HL-60 (cell line): ENCODE results near the gene NDRG4.

Source experiments
- DNase-seq, 2 experiments: peaks; one replicate each; pipeline ENCODE4 v3.0.0-alpha.2; 2010 to 2020; ENCODE audit warnings: low read depth in 1 of 2, low spot score in 1 of 2
- H3K27ac ChIP-seq: fragments of 250-450 bp; sonication (Bioruptor Pico); replicated peaks from 2 replicates; pipeline ENCODE4 v1.5.1; 2020; ENCODE audit warnings: mild to moderate bottlenecking, moderate library complexity
- H3K27me3 ChIP-seq: fragments of 250-450 bp; sonication (Bioruptor Pico); 2 replicates; pipeline ENCODE4 v1.5.1; 2021; ENCODE audit warnings: mild to moderate bottlenecking, moderate library complexity; ENCODE audit not compliant: insufficient read depth, poor library complexity, severe bottlenecking
- H3K4me3 ChIP-seq: replicated peaks from 2 replicates; pipeline ENCODE4 v1.5.1; 2011; ENCODE audit warnings: mild to moderate bottlenecking, control low read depth, low read length; ENCODE audit not compliant: insufficient read depth
- GABPA ChIP-seq: IDR thresholded peaks from 2 replicates; pipeline ENCODE4 v1.6.1; 2012; ENCODE audit warnings: low read depth
- POLR2AphosphoS5 ChIP-seq: IDR thresholded peaks from 2 replicates; pipeline ENCODE4 v1.6.1; 2012; ENCODE audit warnings: low read depth
- SPI1 ChIP-seq: IDR thresholded peaks from 2 replicates; pipeline ENCODE4 v1.6.1; 2012; ENCODE audit warnings: low read depth, mild to moderate bottlenecking, borderline replicate concordance
- TF ChIP-seq, protein P1 (sequence below): IDR thresholded peaks from 2 replicates; pipeline ENCODE4 v1.6.1; 2012; ENCODE audit warnings: low read depth; ENCODE audit not compliant: insufficient replicate concordance
- TF ChIP-seq, protein P2 (sequence below): IDR thresholded peaks from one replicate; pipeline ENCODE4 v1.5.1; 2011; ENCODE audit warnings: low read length, control low read depth, inconsistent platforms; ENCODE audit not compliant: insufficient read depth

The NDRG4 gene

DNA sequence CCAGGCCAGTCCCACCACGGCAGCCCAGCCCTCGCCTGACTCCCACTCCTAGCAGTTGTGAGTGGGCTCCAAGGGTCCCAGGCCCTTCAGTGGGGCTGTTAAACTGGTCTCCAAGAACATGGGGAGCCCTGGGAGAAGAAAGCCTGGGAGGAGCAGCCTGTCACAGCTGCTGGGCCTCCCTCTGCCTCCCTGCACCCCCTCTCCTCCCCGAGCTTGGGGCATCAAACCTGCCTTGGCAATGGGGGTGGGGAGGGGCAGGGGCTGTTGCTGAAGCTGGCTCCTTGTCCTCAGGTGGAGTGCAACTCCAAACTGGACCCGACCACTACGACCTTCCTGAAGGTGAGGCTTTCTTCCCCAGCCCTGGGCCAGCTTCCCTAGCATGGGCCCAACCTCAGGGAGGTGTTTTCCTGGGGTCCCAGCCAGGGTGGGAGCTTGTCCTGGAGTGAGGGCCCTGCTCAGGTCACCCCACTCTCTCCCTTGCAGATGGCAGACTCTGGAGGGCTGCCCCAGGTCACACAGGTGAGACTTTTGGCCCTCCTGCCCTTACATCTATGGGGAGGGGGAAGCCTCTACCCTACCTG is 8.8 kb downstream of the NDRG4 start:
- Histone ChIP-seq H3K4me3 (no peak overlapping the region), H3K27ac (no peak overlapping the region), H3K27me3 (no peaks in the 10 kb centered on the region)
- no peak for DNase-seq
- TF ChIP-seq SPI1, result no peak
- TF ChIP-seq, protein P1, sequence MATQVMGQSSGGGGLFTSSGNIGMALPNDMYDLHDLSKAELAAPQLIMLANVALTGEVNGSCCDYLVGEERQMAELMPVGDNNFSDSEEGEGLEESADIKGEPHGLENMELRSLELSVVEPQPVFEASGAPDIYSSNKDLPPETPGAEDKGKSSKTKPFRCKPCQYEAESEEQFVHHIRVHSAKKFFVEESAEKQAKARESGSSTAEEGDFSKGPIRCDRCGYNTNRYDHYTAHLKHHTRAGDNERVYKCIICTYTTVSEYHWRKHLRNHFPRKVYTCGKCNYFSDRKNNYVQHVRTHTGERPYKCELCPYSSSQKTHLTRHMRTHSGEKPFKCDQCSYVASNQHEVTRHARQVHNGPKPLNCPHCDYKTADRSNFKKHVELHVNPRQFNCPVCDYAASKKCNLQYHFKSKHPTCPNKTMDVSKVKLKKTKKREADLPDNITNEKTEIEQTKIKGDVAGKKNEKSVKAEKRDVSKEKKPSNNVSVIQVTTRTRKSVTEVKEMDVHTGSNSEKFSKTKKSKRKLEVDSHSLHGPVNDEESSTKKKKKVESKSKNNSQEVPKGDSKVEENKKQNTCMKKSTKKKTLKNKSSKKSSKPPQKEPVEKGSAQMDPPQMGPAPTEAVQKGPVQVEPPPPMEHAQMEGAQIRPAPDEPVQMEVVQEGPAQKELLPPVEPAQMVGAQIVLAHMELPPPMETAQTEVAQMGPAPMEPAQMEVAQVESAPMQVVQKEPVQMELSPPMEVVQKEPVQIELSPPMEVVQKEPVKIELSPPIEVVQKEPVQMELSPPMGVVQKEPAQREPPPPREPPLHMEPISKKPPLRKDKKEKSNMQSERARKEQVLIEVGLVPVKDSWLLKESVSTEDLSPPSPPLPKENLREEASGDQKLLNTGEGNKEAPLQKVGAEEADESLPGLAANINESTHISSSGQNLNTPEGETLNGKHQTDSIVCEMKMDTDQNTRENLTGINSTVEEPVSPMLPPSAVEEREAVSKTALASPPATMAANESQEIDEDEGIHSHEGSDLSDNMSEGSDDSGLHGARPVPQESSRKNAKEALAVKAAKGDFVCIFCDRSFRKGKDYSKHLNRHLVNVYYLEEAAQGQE, result no peak
- TF ChIP-seq GABPA, result no peak
- TF ChIP-seq, protein P2, sequence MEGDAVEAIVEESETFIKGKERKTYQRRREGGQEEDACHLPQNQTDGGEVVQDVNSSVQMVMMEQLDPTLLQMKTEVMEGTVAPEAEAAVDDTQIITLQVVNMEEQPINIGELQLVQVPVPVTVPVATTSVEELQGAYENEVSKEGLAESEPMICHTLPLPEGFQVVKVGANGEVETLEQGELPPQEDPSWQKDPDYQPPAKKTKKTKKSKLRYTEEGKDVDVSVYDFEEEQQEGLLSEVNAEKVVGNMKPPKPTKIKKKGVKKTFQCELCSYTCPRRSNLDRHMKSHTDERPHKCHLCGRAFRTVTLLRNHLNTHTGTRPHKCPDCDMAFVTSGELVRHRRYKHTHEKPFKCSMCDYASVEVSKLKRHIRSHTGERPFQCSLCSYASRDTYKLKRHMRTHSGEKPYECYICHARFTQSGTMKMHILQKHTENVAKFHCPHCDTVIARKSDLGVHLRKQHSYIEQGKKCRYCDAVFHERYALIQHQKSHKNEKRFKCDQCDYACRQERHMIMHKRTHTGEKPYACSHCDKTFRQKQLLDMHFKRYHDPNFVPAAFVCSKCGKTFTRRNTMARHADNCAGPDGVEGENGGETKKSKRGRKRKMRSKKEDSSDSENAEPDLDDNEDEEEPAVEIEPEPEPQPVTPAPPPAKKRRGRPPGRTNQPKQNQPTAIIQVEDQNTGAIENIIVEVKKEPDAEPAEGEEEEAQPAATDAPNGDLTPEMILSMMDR, result no peak
- no peak for TF ChIP-seq POLR2AphosphoS5

DNA sequence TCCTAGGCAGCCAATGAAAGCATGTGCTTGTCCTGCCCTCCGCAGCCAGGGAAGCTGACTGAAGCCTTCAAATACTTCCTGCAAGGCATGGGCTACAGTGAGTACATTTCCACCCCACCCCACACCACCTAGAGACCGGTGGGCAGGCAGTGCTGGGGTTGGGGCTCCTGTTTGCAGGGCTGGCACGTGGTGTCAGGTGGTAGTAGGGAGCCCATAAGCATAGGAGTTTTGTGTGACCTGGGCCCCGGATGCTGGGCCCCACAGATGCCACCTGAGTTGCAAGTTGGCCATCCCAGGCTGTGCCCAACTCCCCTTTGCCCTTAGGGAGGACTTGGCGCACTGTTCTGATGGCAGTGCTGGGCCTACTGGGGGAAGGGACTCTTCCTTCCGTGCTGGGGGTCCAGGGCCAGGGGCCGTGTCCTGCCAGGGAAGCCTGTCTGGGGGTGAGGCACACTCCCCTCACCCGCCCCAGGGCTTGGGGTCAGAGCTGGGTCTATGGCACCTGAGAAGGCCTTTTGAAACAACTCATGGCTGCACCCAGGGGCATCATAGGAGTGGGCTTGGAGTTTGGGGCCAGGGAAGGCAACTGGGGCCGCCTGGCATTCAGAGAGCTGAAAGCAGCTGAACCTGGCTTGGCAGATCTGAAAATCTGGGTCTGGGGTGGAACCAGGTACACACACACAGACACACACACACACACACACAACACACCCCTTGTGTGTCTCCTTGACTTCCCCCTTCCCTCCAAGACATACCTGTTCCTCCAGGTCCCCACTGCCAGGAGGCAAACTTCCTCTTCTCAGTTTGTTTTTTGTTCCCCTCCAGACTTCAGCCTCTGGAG is 9.5 kb downstream of the NDRG4 start:
- no peak overlapping the region for H3K27ac ChIP-seq
- H3K4me3 ChIP-seq, result no peak overlapping the region
- DNase-seq, result no peak
- H3K27me3 ChIP-seq, result no peaks in the 10 kb centered on the region
- TF ChIP-seq POLR2AphosphoS5 (no peak), GABPA (no peak), SPI1 (no peak; the same call in 1 of the 2 replicates)
- TF ChIP-seq, protein P2, result no peak
- TF ChIP-seq, protein P1, result no peak

DNA sequence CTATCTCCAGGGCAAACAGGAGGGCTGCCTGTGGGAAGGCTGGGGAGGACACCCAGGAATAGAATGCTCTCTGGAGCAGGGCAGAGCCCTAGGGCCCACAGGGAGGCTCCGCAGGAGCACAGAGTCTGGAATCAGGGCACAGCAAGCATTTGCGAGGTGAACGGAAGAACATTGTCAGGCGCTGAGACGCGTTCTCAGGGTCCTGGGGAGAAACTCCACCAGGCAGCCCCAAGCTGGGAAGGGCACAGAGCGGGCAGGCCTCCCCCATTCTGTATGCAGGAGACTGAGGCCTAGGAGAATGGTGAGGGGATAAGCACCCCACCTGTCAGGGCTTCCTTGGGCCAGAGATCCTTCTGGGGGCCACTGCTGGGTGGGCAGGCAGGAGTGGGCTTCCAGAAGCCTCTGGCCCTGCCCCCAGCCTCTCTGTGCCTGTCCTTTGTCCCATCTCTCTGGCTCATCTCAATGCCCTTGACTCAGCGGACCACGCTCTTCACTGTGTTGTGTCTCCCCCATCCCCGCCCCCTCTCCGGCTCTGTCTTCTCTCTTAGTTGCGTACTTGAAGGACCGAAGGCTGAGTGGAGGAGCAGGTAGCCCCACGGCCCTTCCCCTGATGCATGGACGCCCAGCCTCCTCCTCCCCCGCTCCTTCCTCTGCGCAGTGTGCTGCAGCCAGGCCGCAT is 10.3 kb downstream of the NDRG4 start:
- Histone ChIP-seq H3K27ac (no peak overlapping the region), H3K4me3 (no peak overlapping the region), H3K27me3 (no peaks in the 10 kb centered on the region)
- no peak for DNase-seq
- TF ChIP-seq GABPA (no peak), POLR2AphosphoS5 (no peak), SPI1 (no peak)
- TF ChIP-seq, protein P1, result no peak
- TF ChIP-seq, protein P2, result no peak
